GM12892 (cell line): ENCODE measurements around the gene MVP.
"Not testable (repeated sequence)": the region's sequence is repeated elsewhere in the genome, so short reads cannot be mapped to it uniquely, and the experiment has no call there.

Source experiments
- POLR2A ChIP-seq: IDR thresholded peaks from 2 replicates; pipeline ENCODE4 v1.6.1; 2011; ENCODE audit warnings: low read depth, low read length, control low read depth
- POLR2AphosphoS5 ChIP-seq: IDR thresholded peaks from 2 replicates; pipeline ENCODE4 v1.6.1; 2011; ENCODE audit warnings: low read depth, low read length, control low read depth
- TAF1 ChIP-seq: IDR thresholded peaks from 2 replicates; pipeline ENCODE4 v1.6.1; 2011; ENCODE audit warnings: low read depth, mild to moderate bottlenecking, control low read depth, low read length, borderline replicate concordance

GRCh38 chr16:29793153-29793552 is 27.1 kb upstream of the MVP start:
- not testable (repeated sequence) for TF ChIP-seq POLR2A, POLR2AphosphoS5, TAF1
